Measurements from ENCODE around the gene AFF3. TPM values are rescaled to one million over a fixed set of nuclear protein-coding genes. Genes with fewer than 3 reads are reported as not detected.

Gene AFF3
- total and polyA plus RNA-seq, 2 of the 4 experiments (the other 2 are of a cell fraction) = 12.9 to 14.3 TPM

DNA sequence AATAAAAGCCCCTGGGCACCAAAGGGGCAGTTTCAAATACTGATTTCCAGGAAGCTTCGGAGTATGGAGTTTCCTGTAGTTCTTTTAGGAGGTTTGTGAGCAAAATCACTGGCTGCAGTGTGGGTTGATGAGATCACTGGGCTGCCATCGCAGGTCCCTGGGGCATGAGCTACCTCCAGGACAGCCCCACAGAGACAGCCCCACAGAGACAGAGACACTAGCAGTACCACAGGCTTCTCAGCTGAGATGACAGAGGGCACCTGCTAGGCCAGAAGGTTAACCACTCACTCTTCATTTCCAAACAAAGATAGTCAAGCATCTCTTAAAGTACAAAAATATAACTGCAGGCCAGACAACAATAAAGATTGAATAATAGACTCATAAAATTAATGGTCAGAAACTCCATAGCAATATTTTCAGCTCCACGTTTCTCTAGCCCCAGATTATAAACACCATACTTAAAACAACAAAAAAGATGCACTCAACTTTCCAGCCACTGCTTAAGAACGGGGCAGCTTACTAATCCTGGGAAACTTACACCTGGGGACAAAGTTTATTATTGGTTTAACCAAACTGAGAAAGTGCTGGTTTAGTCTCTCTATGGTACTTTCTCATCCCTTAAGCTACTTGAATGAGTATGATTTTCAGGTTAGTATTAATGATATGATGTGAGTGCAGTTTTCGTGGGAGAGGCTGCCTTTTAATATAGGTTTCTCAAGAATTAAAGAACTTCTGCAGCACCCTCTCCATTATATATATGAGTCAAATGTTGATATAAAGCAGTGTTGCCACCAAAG, 11.6 kb downstream of the AFF3 start:
- no peak overlapping the region for H3K56ac ChIP-seq (ENCODE audit: extremely low read depth, insufficient read depth, low read length)
- no TSS peak for BruUV-seq (replicated peaks)
- in situ Hi-C loops (cut with MboI; ENCODE audit: low sequenced_read_pairs) (no loop called here), intact Hi-C loops (cut with micrococcal nuclease) (no loop called here), dilution Hi-C loops (cut with HindIII; ENCODE audit: low sequenced_read_pairs, unreplicated experiment) (no loop called here)
- H4K5ac ChIP-seq (ENCODE audit: low read depth, low read length) = no peak overlapping the region
- H4K91ac ChIP-seq (ENCODE audit: insufficient read depth, low read depth, low read length) = no peak overlapping the region
- H2AK9ac ChIP-seq (replicated peaks; ENCODE audit: low read depth, low read length, poor library complexity) = no peak overlapping the region
- no peaks in the 10 kb centered on the region for H3K36me3 ChIP-seq (ENCODE audit: control insufficient read depth, insufficient read depth, low read length)
- no peak overlapping the region for H2BK5ac ChIP-seq (ENCODE audit: low read depth, low read length, poor library complexity, severe bottlenecking)
- ChIA-PET POLR2A (ENCODE audit: unreplicated experiment) (interaction anchor here (0.6 kb wide), 1 partner anchor 23 kb away, joined by 4 read pairs; no protein-coding TSS in a partner anchor), CTCF (interaction anchor here (0.6 kb wide), 1 partner anchor 156 kb away, joined by 3 read pairs; no protein-coding TSS in a partner anchor)
- 100% methylated on average over 1 of the region's 5 CpGs; no CpG with 5 or more reads in 1 of the 2 experiments for WGBS, 2 experiments (ENCODE audit: extremely low coverage in 2 of 2, insufficient read length in 1 of 2)
- H2AK5ac ChIP-seq (ENCODE audit: low read depth, low read length) = no peak overlapping the region
- no peak overlapping the region for H3K4me3 ChIP-seq (ENCODE audit: insufficient read depth, low read depth, low read length)
- no peak overlapping the region for H2BK120ac ChIP-seq (ENCODE audit: low read depth, low read length)
- H3K4me2 ChIP-seq (ENCODE audit: low read depth, low read length) = no peak overlapping the region
- no peak overlapping the region for H3K27ac ChIP-seq (ENCODE audit: insufficient read depth, low read length)
- ATAC-seq (ENCODE audit: low read depth) (no peak), DNase-seq (no peak)
- no peak overlapping the region for H2BK20ac ChIP-seq (ENCODE audit: low read depth, low read length)
- H2BK15ac ChIP-seq (ENCODE audit: low read depth, low read length) = no peak overlapping the region
- H3K4ac ChIP-seq (ENCODE audit: low read depth, low read length) = no peak overlapping the region
- H2AFZ ChIP-seq (replicated peaks; ENCODE audit: low read length, poor library complexity) = no peak overlapping the region
- H4K20me1 ChIP-seq (ENCODE audit: insufficient read depth, low read length) = no peaks in the 10 kb centered on the region
- no peaks in the 10 kb centered on the region for H3K9me3 ChIP-seq (ENCODE audit: control insufficient read depth, insufficient read depth, low read length)
- H3K14ac ChIP-seq (replicated peaks; ENCODE audit: low read depth, low read length) = no peak overlapping the region
- peaks cover 8% of the 10 kb centered on the region for H3K27me3 ChIP-seq (ENCODE audit: control insufficient read depth, insufficient read depth, low read length)
- no peak overlapping the region for H3K18ac ChIP-seq (ENCODE audit: low read depth, low read length)
- no peak overlapping the region for H4K8ac ChIP-seq (ENCODE audit: low read depth in 2 of 2, low read length in 2 of 2)
- no peak overlapping the region for H3K9ac ChIP-seq (ENCODE audit: low read depth, low read length)
- no peaks in the 10 kb centered on the region for H3K79me1 ChIP-seq (ENCODE audit: low read depth in 1 of 2, low read length in 2 of 2)
- H3K23ac ChIP-seq (ENCODE audit: low read depth, low read length) = no peak overlapping the region
- H3K9me1 ChIP-seq (ENCODE audit: insufficient read depth, low read length) = 0 out of 2 replicates have a peak, but pooled peaks cover 3% of the 10 kb centered on the region
- no peaks in the 10 kb centered on the region for H3K4me1 ChIP-seq (ENCODE audit: control insufficient read depth, insufficient read depth, low read length)
- no peak for TF ChIP-seq SMC3 (IDR thresholded peaks at IDR 0.05; ENCODE audit: low read depth, low read length)
- no peak for TF ChIP-seq FOS (IDR thresholded peaks at IDR 0.05; ENCODE audit: low read depth, low read length)
- no peak for TF ChIP-seq CHD1 (IDR thresholded peaks at IDR 0.05; ENCODE audit: low read depth, low read length)
- no peak for TF ChIP-seq USF2 (IDR thresholded peaks at IDR 0.05; ENCODE audit: low read depth, low read length)
- no peak for TF ChIP-seq CEBPB (IDR thresholded peaks at IDR 0.05; ENCODE audit: low read depth, low read length)
- no peak for TF ChIP-seq CTCF (conservative IDR thresholded peaks at IDR 0.05; ENCODE audit: low read depth, low read length)
- no peak for TF ChIP-seq ELK1 (IDR thresholded peaks at IDR 0.05; ENCODE audit: borderline replicate concordance, low read depth, low read length)
- no peak for TF ChIP-seq NFE2L2 (IDR thresholded peaks at IDR 0.05; ENCODE audit: low read depth, low read length)
- no peak for TF ChIP-seq RFX5 (IDR thresholded peaks at IDR 0.05; ENCODE audit: low read depth, low read length)
- no peak for TF ChIP-seq POLR2A (IDR thresholded peaks at IDR 0.05; ENCODE audit: low read depth, low read length)
- no peak for TF ChIP-seq BHLHE40 (IDR thresholded peaks at IDR 0.05; ENCODE audit: low read depth, low read length)
- TF ChIP-seq MXI1 (IDR thresholded peaks at IDR 0.05; ENCODE audit: borderline replicate concordance, low read depth, low read length) = no peak
- TF ChIP-seq RAD21 (IDR thresholded peaks at IDR 0.05; ENCODE audit: low read length) = no peak
- TF ChIP-seq RCOR1 (IDR thresholded peaks at IDR 0.05; ENCODE audit: insufficient replicate concordance, low read length) = no peak
- TF ChIP-seq MAFK (IDR thresholded peaks at IDR 0.05; ENCODE audit: low read depth, low read length) = no peak

All from IMR-90 (cell line).